HUES48 (cell line): Measurements from ENCODE around the gene MED27.
"Not testable (repeated sequence)": the region's sequence is repeated elsewhere in the genome, so short reads cannot be mapped to it uniquely, and the experiment has no call there.

ENCODE experiments used
- H3K27ac ChIP-seq: one replicate; pipeline ENCODE4 v1.7.0; 2013; ENCODE audit warnings: low read depth, low read length, inconsistent platforms
- H3K27me3 ChIP-seq: 2 replicates; pipeline ENCODE4 v1.6.1; 2013; ENCODE audit warnings: mild to moderate bottlenecking, low read length; ENCODE audit not compliant: control insufficient read depth, insufficient read depth
- H3K36me3 ChIP-seq: 2 replicates; pipeline ENCODE4 v1.6.1; 2013; ENCODE audit warnings: low read length; ENCODE audit not compliant: control insufficient read depth, insufficient read depth
- H3K4me1 ChIP-seq: 2 replicates; pipeline ENCODE4 v1.6.1; 2013; ENCODE audit warnings: mild to moderate bottlenecking, low read length; ENCODE audit not compliant: control insufficient read depth, insufficient read depth
- H3K4me3 ChIP-seq: 2 replicates; pipeline ENCODE4 v1.5.1; 2013; ENCODE audit warnings: mild to moderate bottlenecking, low read depth, low read length
- H3K9ac ChIP-seq: 2 replicates; pipeline ENCODE4 v1.6.1; 2013; ENCODE audit warnings: mild to moderate bottlenecking, low read depth, low read length, moderate library complexity
- H3K9me3 ChIP-seq: 2 replicates; pipeline ENCODE4 v1.6.1; 2013; ENCODE audit warnings: low read length; ENCODE audit not compliant: control insufficient read depth, insufficient read depth

Gene MED27

DNA sequence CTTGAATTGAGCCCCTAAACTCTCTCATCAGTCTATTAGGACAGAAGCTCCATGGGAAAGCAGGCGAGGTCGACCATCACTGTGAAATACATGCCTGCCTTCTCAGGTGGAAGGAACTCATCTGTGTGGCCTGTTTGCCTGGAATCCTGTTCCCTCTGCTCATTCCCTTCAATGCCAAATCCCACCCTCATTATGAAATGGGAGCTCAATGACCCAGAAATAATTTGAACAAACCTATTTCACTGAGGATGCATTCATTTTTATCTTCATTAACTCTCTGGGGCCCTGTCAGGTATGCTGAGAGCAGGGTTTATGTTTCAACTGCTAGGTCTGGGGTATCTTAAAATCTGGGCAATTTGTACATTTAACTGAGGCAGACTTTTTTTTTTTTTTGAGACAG lies 142.2 kb downstream of the MED27 start:
- H3K4me3 ChIP-seq = no peak overlapping the region

GRCh38 chr9:131936929-131937328 lies 142.7 kb downstream of the MED27 start:
- no peak overlapping the region for H3K9ac ChIP-seq
- H3K4me1 ChIP-seq = 0 out of 2 replicates have a peak, but pooled peaks cover 4% of the 10 kb centered on the region
- H3K36me3 ChIP-seq = 0 out of 2 replicates have a peak, but pooled peaks cover 6% of the 10 kb centered on the region
- H3K27me3 ChIP-seq = no peaks in the 10 kb centered on the region
- H3K9me3 ChIP-seq = no peaks in the 10 kb centered on the region
- H3K4me3 ChIP-seq = no peak overlapping the region
- H3K27ac ChIP-seq = no peak overlapping the region

More for the DNA sequence above, 142.2 kb downstream of the MED27 start:
- Histone ChIP-seq H3K27me3 (no peaks in the 10 kb centered on the region), H3K9me3 (no peaks in the 10 kb centered on the region), H3K4me1 (peaks cover 9% of the 10 kb centered on the region), H3K9ac (no peak overlapping the region), H3K27ac (no peak overlapping the region), H3K36me3 (0 out of 2 replicates have a peak, but pooled peaks cover 6% of the 10 kb centered on the region)

DNA sequence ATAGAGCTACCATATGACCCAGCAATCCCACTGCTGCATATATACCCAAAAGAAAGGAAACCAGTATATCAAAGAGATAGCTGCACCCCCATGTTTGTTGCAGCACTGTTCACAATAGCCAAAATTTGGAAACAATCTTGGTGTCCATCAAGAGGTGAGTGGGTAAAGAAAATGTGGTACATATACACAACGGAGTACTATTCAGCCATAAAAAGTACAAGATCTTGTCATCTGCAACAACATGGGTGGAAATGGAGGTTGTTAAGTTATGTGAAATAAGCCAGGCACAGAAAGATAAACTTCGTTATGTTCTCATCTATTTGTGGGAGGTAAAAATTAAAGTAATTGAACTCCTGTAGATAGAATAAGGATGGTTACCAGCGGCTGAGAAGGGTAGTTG lies 145.0 kb downstream of the MED27 start:
- Histone ChIP-seq H3K4me1 (no peaks in the 10 kb centered on the region), H3K36me3 (0 out of 2 replicates have a peak, but pooled peaks cover 6% of the 10 kb centered on the region), H3K4me3 (no peak overlapping the region), H3K9me3 (no peaks in the 10 kb centered on the region), H3K27me3 (no peaks in the 10 kb centered on the region), H3K9ac (no peak overlapping the region), H3K27ac (no peak overlapping the region)

DNA sequence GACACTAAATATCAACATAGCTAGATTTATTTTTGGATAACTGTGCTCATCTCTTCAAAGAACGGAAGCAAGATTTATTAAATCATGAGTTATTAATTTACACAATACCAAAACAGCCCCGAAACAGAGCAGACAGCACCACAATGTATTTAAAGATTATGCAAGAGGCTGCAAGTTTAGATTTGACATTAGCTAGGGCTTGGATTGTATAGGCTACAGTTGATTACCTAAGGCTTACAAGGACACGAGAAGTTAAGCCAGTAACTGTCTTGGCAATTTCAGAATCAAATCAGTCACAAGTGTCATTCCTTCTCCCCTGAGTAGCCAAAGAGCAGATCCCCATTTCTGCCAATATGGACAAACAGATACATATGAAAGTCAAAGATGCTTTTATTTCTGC lies 152.6 kb downstream of the MED27 start:
- Histone ChIP-seq H3K9ac (no peak overlapping the region), H3K4me3 (no peak overlapping the region), H3K9me3 (no peaks in the 10 kb centered on the region), H3K27ac (no peak overlapping the region), H3K4me1 (peaks cover 15% of the 10 kb centered on the region), H3K36me3 (no peaks in the 10 kb centered on the region), H3K27me3 (no peaks in the 10 kb centered on the region)

DNA sequence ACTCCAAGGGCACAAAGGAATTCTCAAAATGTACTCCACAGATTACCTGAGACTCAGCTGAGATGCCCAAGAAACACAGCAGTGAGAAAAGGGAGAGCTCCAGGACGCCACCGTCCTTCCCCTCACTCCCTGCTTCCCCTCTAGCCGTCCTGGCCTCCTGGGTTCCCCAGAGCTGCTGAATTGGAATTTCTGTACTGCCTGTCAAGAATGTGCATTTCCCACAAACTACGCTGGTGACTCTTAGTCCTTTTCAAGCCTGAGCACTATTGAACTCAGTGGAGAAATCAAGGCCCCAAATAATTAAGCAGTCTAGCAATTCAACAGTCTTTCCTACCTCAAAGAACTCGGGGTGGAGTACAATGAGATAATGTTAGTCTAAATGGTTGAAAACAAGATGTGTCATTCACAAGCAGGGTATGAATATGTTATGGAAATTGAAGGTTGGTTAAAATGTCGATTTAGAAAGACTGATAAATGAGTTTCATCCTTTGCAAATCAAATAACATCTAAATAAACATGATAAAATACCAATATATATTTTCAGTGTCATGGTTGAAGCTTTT lies 153.2 kb downstream of the MED27 start:
- H3K27ac ChIP-seq = no peak overlapping the region
- H3K4me1 ChIP-seq = peaks cover 15% of the 10 kb centered on the region
- no peaks in the 10 kb centered on the region for H3K27me3 ChIP-seq
- no peak overlapping the region for H3K4me3 ChIP-seq
- H3K9me3 ChIP-seq = no peaks in the 10 kb centered on the region
- H3K9ac ChIP-seq = no peak overlapping the region
- H3K36me3 ChIP-seq = no peaks in the 10 kb centered on the region

GRCh38 chr9:131925677-131926177 lies 153.9 kb downstream of the MED27 start:
- no peaks in the 10 kb centered on the region for H3K9me3 ChIP-seq
- H3K27me3 ChIP-seq = no peaks in the 10 kb centered on the region
- no peak overlapping the region for H3K4me3 ChIP-seq
- no peak overlapping the region for H3K9ac ChIP-seq
- no peaks in the 10 kb centered on the region for H3K36me3 ChIP-seq
- H3K27ac ChIP-seq = no peak overlapping the region
- peaks cover 15% of the 10 kb centered on the region for H3K4me1 ChIP-seq

DNA sequence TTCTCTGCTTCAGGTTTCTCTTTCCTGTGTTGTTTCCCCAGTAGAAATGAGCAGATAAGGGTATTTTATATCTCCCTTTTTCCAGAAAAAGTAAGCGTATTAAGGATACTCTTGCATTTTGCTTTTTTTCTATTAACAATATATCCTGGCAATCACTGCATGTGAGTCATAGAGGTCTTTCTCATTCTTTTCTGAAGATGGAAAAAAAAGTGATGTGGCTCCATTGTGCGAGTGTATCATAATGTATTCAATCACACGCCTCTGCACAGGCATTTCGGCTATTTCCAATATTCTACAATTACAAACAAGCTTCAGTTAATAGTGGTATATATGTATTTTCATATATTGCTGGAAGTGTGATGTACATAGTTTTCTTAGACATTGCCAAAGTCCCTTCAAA lies 155.9 kb downstream of the MED27 start:
- Histone ChIP-seq H3K27ac (no peak overlapping the region), H3K4me1 (peaks cover 18% of the 10 kb centered on the region), H3K9ac (no peak overlapping the region), H3K27me3 (no peaks in the 10 kb centered on the region), H3K36me3 (no peaks in the 10 kb centered on the region), H3K9me3 (no peaks in the 10 kb centered on the region), H3K4me3 (no peak overlapping the region)

GRCh38 chr9:131923132-131923671 lies 156.5 kb downstream of the MED27 start:
- peaks cover 14% of the 10 kb centered on the region for H3K4me1 ChIP-seq
- no peaks in the 10 kb centered on the region for H3K27me3 ChIP-seq
- no peak overlapping the region for H3K4me3 ChIP-seq
- no peak overlapping the region for H3K9ac ChIP-seq
- no peak overlapping the region for H3K27ac ChIP-seq
- no peaks in the 10 kb centered on the region for H3K36me3 ChIP-seq
- no peaks in the 10 kb centered on the region for H3K9me3 ChIP-seq

DNA sequence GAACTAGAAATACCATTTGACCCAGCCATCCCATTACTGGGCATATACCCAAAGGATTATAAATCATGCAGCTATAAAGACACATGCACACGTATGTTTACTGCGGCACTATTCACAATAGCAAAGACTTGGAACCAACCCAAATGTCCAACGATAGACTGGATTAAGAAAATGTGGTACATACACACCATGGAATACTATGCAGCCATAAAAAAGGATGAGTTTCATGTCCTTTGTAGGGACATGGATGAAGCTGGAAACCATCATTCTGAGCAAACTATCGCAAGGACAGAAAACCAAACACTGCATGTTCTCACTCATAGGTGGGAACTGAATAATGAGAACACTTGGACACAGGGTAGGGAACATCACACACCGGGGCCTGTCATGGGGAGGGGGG lies 158.0 kb downstream of the MED27 start:
- H3K4me1 ChIP-seq, H3K4me3 ChIP-seq, H3K27ac ChIP-seq, H3K9ac ChIP-seq, H3K9me3 ChIP-seq, H3K27me3 ChIP-seq, H3K36me3 ChIP-seq: not testable (repeated sequence)

DNA sequence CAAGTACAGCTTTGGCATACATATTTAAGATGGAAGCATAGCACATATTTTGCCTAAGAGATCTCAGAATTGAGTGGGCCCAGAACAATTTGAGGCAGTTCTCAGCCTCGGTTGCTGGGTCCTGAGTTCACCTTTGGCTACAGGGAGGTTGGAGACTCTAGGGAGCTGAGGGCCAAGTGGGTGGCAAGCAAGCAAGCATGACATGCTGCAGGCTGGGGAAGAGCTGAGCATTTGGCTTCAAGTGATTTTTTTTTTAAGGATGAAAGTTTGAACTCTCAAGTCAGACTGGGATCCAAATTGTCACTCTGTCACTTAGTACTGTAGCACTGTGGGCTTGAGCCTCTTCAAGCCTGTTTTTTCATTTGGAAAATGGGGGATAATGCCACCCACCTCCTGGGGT lies 160.5 kb downstream of the MED27 start:
- Histone ChIP-seq H3K27ac (no peak overlapping the region), H3K27me3 (no peaks in the 10 kb centered on the region), H3K9ac (no peak overlapping the region), H3K36me3 (no peaks in the 10 kb centered on the region), H3K9me3 (no peaks in the 10 kb centered on the region), H3K4me1 (0 out of 2 replicates have a peak, but pooled peaks cover 3% of the 10 kb centered on the region), H3K4me3 (no peak overlapping the region)

DNA sequence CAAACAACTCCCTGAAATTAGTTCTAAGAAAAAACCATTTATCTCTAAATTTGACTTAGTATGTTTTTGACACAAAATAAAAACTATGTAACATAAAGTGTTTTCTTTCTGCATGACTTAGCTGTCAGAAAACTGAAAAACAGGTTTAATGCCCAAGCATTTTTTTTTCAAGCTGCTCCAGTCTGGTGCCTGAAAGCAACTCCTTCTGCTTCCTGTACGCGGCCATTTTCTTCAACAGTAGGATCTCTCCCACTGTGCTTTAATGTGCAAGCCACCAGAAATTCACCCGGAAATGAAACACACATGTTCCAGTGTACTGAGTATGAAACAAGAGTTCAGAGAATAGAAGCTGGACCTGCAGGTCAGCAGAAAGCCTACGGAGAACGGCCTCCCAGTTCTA lies 161.2 kb downstream of the MED27 start:
- Histone ChIP-seq H3K27ac (no peak overlapping the region), H3K9ac (no peak overlapping the region), H3K9me3 (no peaks in the 10 kb centered on the region), H3K36me3 (no peaks in the 10 kb centered on the region), H3K27me3 (no peaks in the 10 kb centered on the region), H3K4me1 (0 out of 2 replicates have a peak, but pooled peaks cover 3% of the 10 kb centered on the region), H3K4me3 (no peak overlapping the region)
